HS-27A (cell line): ENCODE measurements around the gene SCN4A.
A peak's percentile ranks its signal among the peaks of the same experiment; 100 is the strongest.
"Not testable (repeated sequence)": the region's sequence is repeated elsewhere in the genome, so short reads cannot be mapped to it uniquely, and the experiment has no call there.

ENCODE experiments used
- DNase-seq: peaks from one replicate; pipeline ENCODE4 v3.0.0-alpha.2; 2012; ENCODE audit warnings: low read depth, missing footprints

SCN4A gene

DNA sequence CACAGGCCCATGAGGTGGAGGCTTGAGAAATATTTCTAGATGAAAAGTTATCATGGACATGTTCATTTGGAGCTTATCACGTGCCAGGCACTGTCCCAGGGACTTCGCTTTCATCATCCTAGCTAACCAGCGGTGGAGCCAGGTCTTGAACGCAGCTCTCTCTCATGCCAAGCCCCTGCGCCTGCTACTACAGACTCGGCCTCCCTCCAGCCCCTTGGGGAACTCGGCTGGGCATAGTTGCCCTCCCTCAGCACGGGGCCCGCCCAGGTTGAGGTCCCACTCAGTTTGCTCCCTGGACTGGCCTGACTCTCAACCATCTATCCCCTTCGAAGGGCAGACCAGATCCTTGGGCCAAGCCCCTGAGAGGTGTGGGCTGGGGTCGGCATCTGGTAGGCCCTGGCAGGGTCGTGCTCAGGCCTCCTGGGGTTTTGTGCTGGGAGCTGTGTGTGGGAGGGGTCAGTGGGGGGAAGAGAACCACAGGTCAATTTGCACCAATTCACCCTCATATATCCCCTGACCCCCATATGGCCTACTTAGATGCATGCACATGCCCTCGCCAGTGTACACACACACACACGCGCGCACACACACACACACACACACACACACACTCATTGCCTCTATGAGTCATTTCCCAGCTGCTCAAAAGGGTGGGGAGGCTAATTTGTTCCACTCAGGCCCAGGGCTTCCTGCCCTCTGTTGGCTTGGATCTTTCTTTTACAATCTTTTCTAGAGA is 12.1 kb upstream of the SCN4A start:
- DNase-seq, result peak; percentile 31

- DNase-seq, result no peak
Measured at GRCh38 chr17:63984236-63984635, 11.5 kb upstream of the SCN4A start.

DNA sequence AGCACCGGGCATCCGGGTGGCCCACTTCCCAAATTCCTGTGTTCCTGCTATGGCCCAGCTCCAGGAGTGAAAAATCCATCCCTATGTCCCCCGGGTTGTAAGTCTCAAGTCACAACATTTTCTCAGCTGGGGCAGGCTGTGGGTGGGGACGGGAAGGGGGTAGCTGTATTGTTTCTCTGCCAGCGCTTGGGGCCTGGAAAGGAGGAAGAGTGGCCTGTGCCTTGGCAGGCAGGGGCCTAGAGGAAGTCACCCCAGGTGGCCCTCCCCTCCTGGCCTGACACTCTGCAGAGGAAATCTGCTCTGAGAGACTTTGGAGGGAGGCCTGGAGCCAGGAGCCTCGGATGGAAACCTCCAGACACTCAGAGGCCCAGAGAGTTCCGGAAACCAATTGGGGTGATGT is 10.6 kb upstream of the SCN4A start:
- no peak for DNase-seq

DNA sequence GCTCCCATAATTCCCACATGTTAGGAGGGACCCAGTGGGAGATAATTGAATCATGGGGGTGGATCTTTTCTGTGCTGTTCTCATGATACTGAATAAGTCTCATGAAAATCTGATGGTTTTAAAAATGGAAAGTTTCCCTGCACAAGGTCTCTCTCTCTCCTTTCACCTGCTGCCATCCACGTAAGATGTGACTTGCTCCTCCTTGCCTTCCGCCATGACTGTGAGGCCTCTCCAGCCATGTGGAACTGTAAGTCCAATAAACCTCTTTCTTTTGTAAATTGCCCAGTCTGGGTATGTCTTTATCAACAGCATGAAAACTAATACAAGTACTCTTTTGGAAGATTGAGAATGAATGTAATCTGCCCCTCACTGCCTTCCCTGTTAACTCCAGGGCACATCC is 9.9 kb upstream of the SCN4A start:
- DNase-seq, result not testable (repeated sequence)

- DNase-seq, result no peak
Measured at GRCh38 chr17:63978272-63979200, 5.8 kb upstream of the SCN4A start.

DNA sequence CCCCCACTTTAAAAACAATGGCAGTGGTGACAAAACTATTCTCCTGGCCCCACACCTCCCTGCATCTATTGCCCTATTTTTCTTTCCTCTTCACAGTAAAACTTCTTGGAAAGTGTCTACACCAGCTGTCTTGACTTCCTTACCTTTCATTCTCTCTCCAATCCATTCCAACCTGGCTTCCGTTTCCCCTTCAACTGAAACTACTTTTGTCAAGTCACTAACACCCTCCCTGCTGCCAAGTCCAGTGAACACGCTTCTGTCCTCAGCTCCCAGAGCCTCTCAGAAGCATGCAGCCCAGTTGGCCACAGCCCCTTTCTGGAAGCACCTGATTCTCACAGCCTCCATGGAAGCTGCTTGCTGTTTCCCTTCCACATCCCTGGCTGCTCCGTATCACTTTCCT is 4.0 kb upstream of the SCN4A start:
- DNase-seq, result no peak

- DNase-seq, result no peak
Measured at GRCh38 chr17:63975541-63976092, 2.9 kb upstream of the SCN4A start.

- no peak for DNase-seq
Measured at GRCh38 chr17:63974594-63975192, 2.0 kb upstream of the SCN4A start.

DNA sequence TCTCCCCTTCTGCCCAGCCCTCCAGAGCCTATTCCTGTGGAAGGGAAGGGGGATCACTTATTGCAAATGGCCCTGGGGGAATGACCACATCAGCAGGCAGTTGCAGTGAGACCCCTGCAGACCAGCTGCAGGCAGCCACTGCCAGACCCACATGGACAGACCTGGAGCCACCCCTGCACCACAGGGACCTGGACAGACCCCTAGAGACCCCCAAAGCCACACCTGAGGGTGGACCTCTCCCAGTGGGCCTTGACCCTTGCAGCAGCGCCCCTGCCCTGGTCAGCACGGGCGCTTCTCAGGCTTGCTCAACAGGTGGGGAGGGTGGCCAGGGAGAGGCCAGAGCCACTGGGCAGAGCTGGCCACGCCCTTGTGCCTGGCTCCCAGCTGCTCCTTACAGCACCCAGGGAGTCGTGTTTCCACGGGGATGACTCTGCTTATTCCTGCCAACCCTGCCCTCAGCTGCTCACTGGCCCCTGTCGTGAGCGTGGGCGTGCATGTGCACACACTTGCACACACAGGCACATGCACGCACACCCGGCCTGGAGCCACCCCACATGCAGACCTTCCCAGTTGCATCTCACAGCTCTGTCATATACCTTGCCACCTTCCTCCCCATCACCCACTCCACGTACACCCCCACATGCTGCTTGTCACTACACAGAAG is 1.3 kb upstream of the SCN4A start:
- no peak for DNase-seq

DNA sequence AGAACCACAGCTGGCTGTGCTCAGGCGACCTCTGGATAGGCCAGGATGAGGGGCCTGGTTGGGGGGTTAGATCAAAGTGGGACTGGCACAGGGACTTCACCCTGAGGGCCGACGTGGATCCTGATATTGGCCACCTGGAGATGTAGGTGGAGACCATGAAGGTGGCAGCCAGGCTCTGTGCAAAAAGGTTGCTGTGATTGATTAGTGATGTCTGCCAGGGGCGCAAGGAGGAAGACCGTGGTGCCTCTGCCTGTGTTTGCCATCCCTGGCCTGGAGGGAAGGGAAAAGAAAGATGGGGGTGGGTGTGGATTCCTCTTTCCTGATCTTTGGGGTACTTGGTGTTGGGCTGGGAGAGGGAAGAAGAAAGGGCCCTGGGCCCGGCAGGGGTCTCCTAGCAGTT is 529 bp upstream of the SCN4A start:
- DNase-seq, result no peak

GRCh38 chr17:63969278-63969677 is 3.4 kb downstream of the SCN4A start:
- DNase-seq, result no peak

GRCh38 chr17:63967953-63968352 is 4.8 kb downstream of the SCN4A start:
- no peak for DNase-seq

DNA sequence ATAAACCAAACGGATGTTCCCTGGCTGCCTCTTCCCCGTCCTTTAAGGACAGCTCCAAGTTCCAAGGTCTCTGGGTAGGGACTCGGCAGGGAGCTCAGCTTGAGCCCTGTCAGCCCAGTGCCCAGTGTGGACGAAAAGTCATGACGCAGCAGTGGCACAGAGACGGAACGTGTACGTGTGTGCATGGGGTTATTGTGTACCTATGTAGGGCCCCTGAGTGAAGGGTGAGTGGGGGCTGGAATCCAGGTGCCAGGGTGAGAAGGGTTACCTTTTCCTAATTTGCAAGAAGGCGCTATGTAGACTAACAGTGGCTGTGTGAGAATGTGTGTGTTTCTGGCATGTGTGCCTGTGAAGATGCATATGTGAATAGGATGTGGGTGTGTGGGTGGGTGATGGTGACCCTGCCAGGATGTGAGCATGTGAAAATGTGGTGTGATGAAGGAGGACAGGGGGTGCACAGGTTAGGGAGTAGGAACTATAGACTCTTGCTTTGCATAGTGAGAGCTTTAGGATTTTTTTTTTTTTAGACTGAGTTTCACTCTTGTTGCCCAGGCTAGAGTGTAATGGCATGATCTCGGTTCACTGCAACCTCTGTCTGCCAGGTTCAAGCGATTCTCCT is 6.0 kb downstream of the SCN4A start:
- DNase-seq, result no peak

DNA sequence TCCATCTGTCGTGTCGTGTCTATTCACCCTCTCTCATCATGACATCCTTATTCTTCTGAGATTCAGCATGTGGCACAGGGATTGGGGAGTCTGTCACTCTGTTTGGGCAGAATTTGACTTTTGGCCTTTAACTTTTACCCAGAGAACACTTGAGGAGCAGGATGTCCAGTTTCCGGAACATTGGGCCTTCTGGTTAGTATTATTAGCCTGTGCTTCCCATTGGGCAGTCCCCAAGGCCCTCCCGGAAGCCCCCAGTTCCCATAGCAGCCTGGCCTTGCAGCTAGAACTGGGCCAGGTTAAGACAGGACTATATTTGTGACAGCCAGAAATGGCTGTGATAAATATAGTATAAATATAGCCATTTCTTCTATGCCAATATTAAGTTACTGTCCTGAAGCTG is 9.6 kb downstream of the SCN4A start:
- no peak for DNase-seq

- DNase-seq, result no peak
Measured at GRCh38 chr17:63962298-63962744, 10.4 kb downstream of the SCN4A start.

- no peak for DNase-seq
Measured at GRCh38 chr17:63961355-63962212, 11.1 kb downstream of the SCN4A start.

- DNase-seq, result no peak
Measured at GRCh38 chr17:63960430-63960829, 12.3 kb downstream of the SCN4A start.

GRCh38 chr17:63960006-63960405 is 12.7 kb downstream of the SCN4A start:
- DNase-seq, result no peak

DNA sequence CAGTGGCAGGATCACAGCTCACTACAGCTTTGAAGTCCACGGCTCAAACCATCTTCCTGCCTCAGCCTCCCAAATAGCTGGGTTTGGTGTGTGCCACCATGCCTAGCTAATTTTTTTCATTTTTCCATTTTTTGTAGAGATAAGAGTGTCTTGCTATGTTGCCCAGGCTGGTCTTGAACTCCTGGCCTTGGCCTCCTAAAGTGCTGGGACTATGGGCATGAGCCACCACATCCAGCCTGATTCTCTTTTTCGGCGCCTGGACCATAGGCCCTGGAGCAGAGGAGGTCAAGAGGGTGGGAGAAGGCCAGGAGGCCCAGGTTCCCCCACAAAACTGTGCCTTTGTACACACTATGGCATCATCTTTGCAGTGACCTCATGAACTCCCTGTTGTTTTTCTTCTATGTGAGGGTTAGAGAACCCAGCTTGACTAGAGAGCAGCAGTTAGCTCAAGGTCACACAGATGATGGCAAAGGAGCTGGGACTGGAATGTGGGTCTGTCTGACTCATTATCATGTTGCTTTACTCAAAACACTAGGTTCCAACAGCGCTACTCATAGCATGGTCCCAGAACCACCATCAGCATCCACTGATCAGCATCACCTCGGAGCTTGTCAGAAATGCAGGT is 16.3 kb downstream of the SCN4A start:
- DNase-seq, result no peak

GRCh38 chr17:63955791-63956190 is 16.9 kb downstream of the SCN4A start:
- no peak for DNase-seq
